Activated CD8-positive, alpha-beta memory T cell treated with anti-CD3 and anti-CD28 coated beads for 1 hour (primary cell): Measurements from ENCODE around the gene SBNO2.
A peak's percentile ranks its signal among the peaks of the same experiment; 100 is the strongest.
"Not testable (repeated sequence)": the region's sequence is repeated elsewhere in the genome, so short reads cannot be mapped to it uniquely, and the experiment has no call there.

Source experiments
- DNase-seq, 2 donors: peaks; one replicate each; pipeline ENCODE4 v3.0.0-alpha.2; 2020; ENCODE audit warnings: low read depth in 1 of 2; ENCODE audit errors: extremely low read depth in 1 of 2

The SBNO2 gene

DNA sequence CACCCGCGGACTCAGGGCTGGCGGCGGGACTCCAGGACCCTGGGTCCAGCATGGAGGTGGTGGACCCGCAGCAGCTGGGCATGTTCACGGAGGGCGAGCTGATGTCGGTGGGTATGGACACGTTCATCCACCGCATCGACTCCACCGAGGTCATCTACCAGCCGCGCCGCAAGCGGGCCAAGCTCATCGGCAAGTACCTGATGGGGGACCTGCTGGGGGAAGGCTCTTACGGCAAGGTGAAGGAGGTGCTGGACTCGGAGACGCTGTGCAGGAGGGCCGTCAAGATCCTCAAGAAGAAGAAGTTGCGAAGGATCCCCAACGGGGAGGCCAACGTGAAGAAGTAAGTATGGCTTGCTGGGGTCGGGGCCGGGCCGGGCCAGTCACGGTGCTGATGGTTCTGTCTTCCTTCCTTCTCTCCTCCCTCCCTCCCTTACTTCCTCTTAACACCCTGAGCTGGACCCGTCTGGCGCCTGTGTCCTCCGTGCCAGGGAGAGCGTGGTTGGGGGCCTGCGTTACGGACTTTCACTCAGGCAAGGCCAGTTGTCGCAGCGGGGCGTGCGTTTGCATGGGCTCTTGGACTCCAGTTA lies 32.9 kb upstream of the SBNO2 start:
- no peak for DNase-seq

DNA sequence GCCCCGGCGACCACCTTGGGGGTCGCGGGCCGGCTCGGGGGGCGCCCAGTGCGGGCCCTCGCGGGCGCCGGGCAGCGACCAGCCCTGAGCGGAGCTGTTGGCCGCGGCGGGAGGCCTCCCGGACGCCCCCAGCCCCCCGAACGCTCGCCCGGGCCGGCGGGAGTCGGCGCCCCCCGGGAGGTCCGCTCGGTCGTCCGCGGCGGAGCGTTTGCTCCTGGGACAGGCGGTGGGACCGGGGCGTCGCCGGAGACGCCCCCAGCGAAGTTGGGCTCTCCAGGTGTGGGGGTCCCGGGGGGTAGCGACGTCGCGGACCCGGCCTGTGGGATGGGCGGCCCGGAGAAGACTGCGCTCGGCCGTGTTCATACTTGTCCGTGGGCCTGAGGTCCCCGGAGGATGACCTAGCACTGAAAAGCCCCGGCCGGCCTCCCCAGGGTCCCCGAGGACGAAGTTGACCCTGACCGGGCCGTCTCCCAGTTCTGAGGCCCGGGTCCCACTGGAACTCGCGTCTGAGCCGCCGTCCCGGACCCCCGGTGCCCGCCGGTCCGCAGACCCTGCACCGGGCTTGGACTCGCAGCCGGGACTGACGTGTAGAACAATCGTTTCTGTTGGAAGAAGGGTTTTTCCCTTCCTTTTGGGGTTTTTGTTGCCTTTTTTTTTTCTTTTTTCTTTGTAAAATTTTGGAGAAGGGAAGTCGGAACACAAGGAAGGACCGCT lies 32.2 kb upstream of the SBNO2 start:
- no peak for DNase-seq

DNA sequence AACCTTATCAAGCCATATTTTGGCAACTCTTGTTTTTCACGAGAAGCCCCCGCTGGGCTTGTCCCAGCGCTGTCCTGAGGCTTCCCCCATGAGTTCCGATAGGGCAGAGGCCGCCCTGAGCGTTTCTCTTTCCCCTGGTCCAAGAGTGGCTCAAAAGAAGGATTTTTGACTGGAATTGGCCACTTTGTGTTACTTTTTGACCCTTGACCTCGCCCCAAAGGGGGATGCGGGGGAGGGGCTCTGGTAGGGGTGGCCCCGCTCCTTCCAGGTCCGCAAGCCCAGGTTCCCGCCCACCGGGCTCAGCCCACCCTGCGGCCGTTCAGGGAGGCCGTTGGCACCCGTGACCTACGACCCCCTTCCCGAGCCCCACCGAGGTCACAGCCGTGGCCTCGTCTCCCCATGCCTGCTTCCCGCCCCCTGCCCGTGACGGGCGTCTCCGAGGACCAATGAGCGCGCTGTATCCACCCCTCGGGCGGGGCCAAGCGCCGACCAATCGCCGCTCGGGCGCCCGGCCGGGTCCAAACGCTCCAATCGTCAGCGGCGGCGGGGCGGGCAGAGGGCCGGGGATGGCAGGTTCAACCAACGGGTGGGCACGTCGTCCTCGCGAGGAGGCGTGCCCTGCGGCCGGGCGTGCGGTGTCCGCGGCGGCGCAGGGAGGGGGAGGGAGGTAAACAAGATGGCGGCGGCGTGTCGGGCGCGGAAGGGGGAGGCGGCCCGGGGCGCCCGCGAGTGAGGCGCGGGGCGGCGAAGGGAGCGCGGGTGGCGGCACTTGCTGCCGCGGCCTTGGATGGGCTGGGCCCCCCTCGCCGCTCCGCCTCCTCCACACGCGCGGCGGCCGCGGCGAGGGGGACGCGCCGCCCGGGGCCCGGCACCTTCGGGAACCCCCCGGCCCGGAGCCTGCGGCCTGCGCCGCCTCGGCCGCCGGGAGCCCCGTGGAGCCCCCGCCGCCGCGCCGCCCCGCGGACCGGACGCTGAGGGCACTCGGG lies 31.3 kb upstream of the SBNO2 start, which contains the start of gene STK11:
Gene STK11 (plus strand): TSS at position 665 of the 986 bp plus-strand sequence. CDS start 1,136 bp downstream, outside the sequence.
- DNase-seq, result peak; percentile 97 to 99

DNA sequence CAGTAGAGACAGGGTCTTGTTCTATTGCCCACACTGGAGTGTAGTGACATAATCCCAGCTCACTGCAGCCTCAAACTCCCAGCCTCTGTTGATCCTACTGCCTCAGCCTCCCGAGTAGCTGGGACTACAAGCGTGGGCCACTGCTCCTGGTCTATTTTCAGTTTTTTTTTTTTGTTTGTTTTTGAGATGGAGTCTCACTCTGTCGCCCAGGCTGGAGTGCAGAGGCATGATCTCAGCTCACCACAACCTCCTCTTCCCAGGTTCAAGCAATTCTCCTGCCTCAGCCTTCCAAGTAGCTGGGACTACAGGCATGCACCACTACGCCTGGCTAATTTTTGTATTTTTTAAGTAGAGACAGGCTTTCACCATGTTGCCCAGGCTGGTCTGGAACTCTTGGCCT lies 26.5 kb upstream of the SBNO2 start:
- DNase-seq, result not testable (repeated sequence)

DNA sequence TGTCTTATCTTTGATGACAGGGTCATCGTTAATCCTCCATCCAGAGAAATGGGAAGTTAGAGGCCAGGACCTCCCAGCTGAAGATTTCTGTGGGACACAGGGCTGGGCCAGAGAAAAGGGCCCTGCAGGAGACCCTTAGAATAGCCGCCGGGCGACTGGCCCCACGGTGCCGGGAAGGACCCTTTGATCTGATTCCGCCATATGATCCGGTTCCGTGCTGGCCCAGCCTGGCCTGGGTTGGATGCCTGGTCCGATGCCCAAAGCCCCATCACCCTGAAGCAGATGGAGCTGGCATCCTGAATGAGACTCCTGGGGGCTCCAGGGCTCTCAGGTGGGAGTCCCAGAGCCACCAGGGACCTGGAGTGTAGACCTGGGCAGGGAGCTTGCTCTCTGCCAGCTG lies 25.5 kb upstream of the SBNO2 start:
- DNase-seq, result no peak

DNA sequence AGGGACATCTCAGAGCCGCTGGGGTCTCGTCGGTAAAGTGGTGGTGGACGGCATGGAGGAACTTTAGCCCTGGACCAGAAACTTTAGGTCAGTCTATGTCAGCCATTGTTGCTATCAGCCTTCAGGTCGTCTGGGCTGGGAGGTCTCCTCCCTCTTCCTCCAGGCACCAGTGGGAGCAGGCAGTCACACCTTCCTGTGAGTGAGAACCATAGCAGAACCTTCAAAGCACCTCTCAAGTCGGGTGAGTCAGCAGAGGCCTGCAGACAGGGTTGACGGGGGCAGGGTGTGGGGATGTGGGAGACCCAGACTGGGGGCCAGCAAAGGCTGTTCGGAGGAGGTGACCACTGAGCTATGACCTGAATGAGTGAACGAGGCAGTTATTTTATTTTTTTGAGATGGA lies 15.4 kb upstream of the SBNO2 start:
- no peak for DNase-seq

DNA sequence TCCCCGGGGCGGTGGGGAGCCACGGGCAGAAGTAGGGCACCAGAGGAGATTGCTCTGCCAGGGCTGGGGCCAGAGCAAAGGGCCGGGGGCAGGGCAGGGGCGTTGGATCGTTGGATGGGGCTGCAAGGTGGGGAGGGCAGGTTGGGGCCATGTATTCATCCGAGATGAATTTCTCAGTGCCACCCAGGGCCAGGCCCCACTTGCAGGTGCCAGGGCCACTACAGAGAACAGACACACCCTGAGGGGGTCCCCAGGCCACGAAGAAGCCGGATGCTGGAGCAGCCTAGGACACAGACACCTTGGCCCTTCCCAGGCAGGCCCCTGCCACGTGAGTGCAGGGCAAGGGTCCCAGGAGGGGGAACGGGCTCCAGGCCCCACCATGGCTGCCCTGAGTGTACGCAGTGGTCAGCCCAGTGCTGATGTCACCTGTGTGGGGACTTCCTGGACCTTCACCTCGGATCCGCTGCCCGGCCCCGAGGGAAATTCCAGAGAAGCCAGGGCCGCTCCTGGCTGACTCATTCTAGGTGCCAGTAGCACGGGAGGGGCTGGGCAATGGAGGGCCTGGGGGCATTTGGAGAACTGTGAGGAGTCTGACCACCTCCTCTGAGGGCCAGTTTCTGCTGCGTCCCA lies 9.6 kb upstream of the SBNO2 start:
- DNase-seq, result no peak

DNA sequence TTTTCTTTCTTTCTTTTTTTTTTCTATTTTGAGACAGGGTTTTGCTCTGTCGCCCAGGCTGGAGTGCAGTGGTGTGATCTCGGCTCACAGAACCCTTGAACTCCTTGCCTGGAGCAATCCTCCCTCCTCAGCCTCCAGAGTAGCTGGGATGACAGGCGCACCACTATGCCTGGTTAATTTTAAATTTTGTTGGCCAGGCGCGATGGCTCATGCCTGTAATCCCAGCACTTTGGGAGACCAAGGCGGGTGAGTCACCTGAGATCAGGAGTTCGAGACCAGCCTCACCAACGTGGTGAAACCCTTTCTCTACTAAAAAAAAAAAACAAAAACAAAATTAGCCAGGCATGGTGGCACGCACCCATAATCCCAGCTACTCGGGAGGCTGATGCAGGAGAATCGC lies 8.7 kb upstream of the SBNO2 start:
- DNase-seq, result no peak

DNA sequence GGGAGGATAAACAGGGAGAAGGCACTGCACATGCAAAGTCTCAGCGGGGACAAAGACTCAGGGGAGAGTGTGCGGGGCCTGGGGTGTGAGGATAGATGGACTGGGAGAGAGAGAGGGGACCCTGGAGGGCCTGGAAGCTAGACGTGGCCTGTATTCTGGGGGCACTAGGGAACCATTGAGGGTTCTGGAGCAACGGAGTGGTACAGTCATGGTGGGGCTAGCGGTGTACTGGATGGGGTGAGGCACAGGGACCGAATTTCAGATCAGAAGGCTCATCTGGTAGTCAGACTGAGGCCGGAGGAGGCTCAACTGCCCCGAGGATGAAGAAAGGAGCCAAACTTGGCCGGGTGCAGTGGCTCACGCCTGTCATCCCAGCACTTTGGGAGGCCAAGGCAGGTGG lies 8.0 kb upstream of the SBNO2 start:
- no peak for DNase-seq

DNA sequence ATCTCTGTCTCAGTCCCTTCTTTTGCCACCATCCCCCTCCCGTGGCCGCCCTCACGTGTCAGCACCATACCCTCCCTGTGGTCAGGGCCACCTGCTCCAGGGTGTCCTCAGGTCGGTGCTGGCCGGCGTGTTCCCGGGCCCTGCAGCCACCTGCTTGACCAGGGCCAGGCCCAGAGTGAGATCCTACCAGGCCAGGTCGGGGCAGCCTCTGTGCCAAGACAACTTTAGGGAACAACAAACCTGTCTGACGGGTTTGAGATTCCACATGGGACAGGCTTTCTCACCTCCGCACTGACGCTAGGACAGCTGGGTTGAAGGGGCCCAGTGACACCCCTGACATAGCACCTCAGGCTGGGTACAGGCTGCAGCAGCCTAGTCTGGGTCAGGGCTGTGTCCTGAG lies 7.5 kb upstream of the SBNO2 start:
- no peak for DNase-seq

DNA sequence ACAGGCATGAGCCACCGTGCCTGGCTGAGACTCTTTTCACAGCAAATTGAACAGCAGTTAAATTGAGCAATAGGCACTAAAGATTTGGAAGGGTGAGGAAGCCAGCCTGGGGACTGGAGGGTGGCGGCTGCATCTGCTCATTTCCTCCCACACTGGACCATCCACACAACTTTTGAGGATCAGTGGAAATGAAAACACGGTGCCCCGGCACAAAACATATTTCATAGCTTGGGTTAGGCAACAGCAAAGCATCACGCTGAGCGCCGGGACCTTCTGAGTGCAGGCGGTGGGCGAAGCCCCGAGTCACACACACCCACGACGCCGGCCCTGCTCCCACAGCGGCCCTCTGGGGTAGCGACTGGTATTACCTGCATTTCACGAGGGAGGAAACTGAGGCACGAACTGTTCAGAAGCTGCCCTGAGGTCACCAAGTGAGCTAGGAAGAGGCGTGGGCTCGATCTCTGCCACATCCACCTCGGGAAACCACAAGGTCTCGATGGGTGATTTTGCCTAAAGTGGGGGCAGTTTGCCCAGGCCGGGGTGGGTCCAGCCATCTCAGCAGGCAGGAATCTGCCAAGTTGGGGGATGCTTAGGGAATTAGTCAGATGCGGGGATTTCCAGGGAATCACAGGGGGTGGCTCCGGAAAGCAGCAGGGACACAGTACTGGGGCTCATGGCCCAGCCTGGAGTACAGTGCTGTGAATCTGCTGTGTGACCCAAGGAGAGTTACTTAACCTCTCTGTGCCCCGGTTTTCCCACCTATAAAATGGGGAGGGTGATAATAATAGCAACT lies 3.5 kb upstream of the SBNO2 start:
- no peak for DNase-seq

DNA sequence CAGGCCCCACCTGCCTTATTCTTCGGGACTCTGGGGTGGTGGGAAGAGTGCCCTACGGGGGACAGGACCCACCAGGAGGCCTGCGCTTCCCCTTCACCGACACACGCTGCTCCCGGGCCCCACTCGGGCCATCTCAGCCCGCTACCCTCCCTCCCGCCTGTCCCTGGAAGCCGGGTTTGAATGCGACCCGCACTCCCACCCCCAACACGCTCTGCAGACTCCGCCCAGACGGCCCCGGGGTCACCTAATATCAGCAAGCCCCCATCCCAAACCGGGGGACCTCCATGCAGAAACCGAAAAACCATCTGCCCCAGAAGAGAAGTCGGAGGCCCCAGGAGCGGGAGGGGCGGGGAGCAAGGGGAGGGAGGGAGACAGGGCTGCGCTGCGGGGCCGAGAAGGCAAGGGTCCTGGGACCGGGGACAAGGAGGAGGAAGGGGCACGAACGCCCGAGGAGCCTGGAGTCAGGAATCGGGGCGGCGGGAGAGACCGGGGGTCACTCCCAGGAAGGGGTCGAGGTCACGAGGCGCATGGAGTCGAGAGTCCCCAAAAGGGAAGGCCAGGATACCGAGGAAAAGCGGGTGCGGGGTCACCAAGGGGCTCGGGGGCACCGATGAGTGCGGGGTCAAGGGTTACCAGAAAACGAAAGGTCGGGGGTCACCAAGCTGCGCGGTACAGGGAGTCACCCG lies 766 bp downstream of the SBNO2 start:
- DNase-seq, result no peak

DNA sequence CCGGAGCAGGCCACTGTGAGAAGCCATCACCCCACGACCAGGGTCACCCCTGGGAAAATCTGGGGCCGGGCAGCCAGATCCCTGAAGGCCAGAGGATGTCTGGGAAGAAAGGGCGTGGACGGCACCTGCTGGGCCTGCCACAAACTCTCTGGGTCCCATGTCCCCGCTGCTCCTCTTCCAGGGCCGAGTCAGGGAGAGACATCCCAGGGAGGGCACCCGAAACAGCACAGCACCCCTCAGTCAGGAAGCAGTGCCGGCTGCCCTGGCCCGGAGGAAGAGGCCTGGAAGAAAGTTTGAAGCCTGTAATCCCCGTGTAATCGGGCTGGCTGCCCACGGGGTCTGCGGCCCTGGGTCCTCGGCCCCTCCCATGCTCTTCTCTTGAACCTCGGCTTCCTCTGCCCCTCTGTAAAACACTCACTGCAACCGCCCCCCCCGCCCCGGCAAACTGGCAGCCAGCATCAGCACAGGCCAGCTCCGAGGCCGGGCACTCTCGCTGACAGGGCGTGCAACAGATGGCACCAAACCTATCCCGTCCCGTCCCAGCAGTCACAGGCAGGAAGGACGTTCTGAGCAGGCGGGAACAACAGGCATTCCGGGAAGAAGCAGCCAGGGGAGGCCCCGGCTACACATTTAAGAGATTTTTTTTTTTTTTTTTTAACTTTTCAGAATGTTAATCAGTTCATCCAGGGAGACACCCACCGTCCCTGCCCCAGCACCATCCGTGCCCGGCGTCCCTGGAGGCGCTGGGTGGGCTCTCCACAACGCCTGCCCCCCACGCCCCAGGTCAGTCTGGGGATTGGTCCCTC lies 1.5 kb downstream of the SBNO2 start:
- DNase-seq, result no peak

DNA sequence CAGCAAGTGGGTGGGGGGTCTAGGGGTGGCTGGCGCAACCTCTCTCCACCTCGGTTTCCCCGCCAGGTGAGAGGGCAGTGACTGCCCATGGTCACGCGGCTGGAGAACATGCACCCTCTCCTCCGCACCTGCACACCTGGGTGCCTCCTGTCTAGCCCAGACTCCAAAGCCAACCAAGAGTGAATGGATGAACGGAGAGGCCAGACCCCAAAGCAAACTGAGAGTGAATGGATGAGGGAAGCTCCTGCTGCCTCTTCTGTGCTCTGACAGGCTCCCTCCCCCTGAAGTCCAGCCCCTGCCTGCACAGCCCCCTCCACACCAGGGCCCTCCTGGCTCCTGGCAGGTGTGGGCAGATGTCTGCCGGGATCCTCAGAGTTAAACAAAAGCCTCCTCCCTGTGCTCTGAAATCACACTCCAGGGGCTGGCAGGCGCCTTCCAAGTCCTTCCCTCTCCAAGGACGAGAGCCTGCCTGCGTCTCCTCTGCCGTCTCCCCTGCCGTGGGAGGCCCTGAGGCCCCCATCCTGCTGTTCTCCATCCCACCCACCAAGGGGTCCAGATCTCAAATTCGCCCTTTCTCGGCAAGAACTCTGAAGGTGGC lies 2.2 kb downstream of the SBNO2 start:
- DNase-seq, result no peak

DNA sequence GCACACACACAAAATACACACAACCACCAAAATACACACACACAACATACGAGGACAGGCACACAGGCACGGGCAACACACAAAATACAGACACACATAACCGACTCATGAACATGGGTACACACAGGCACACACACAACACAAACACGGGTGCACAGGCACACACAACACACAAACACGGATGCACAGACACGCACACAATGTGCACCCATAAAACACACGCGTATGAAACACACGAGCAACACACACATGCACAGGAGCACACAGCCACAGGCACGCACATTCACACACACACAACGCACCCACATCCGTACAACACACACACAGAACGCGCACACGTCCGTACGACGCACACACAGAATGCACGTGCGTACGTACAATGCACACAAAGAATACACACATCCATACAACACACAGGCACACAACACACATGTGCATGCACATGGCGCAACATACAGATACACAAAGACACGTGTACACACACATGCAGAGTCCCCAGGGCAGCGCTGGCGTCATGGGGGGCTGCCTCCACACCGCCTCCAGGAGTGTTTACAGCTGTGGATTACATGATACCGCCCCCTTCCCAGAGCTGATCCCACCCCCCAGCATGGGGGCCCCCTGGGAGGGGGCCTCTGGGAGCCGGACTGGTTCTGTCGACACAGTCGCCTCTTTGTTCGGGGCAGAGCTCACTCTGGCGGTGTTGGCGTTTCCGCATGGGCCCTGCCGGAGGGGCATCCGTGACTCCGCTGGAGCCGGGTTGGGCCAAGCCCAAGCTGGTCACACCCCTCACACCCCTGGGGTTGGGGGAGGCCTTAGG lies 2.9 kb downstream of the SBNO2 start:
- no peak for DNase-seq

DNA sequence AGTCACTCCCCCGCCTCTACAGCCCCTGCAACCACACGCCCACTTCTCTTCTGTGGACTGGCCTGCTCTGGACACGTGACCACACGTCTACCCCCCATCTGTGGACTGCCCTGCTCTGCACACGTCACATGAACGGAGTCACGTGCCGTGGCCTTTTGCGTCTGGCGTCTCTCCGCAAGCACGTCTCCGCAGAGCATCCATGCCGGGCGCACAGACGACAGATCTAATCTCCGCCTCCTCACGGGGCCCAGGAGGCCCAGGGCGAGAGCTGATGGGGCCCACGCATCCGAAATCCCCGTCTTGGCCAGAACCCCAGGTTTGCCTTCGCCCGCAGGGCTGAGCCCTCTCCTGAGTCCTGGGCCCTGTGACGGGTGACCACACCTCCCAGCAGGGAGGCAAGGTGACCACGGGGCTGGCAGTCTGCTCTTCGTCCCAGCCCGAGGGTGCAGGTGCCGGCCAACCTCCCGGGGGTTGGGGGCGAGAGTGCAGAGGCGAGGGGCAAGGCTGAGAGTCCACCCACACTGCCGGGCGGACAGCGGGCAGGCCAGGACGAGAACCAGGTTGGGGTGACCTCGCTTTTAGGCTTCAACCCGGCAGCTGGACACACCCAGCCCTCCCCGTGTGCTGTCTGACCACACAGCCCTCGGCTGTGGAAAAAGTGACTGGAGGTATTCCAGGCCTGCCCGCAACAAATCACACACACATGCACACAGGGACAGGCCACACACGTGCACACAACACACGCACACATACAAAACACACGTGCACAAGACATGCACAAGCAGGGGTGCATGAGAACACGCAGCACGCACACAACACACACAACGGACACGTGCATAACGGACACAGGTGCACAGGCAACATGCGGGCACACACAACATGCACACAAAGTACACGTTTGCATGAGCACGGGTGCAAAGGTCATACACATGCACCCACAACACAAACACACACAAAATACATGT lies 3.9 kb downstream of the SBNO2 start:
- DNase-seq, result no peak

DNA sequence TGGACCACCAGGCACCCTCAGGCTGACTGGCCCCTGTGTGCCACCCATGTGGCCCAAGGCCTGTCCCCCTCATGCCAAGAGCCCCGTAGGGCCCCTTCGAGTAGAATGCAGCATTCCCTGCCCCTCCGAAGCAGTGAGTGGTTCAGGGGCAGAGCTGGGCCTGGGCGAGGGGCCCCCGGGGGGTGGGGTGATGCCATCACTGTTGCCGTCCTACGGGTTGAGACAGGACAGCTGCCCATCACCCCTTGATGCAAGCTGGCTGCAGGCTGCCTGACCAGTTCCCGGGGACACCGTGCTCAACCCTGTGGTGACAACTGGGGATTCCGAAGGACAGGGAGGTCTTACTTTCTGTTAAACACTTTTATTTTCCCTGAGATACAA lies 4.7 kb downstream of the SBNO2 start:
- no peak for DNase-seq
